Urothelium cell line (cell line): ENCODE results near the gene FOXN4.

Experiments
- DNase-seq: peaks from one replicate; pipeline ENCODE4 v3.0.0; 2011; ENCODE audit warnings: low spot score, mixed read lengths
- FAIRE-seq: peaks from 2 replicates; lab custom pipeline; 2011; peaks lifted over from hg19 to GRCh38; lab: Jason Lieb, UNC

Gene FOXN4

GRCh38 chr12:109309381-109310246 is 530 bp upstream of the FOXN4 start:
- no peak for DNase-seq
- FAIRE-seq = no peak

- no peak for FAIRE-seq
Measured at GRCh38 chr12:109307051-109307450, 2.0 kb downstream of the FOXN4 start.

GRCh38 chr12:109305547-109305946 is 3.5 kb downstream of the FOXN4 start:
- FAIRE-seq (no peak), DNase-seq (no peak)

More at GRCh38 chr12:109307051-109307450, 2.0 kb downstream of the FOXN4 start:
- DNase-seq = no peak

- FAIRE-seq = no peak
- no peak for DNase-seq
Measured at GRCh38 chr12:109304485-109304884, 4.6 kb downstream of the FOXN4 start.

- FAIRE-seq (no peak), DNase-seq (no peak)
Measured at GRCh38 chr12:109302770-109303169, 6.3 kb downstream of the FOXN4 start.

GRCh38 chr12:109302358-109302757 is 6.7 kb downstream of the FOXN4 start:
- DNase-seq = no peak
- no peak for FAIRE-seq

- FAIRE-seq = no peak
- DNase-seq = no peak
Measured at GRCh38 chr12:109301643-109302168, 7.4 kb downstream of the FOXN4 start.

- no peak for DNase-seq
- no peak for FAIRE-seq
Measured at GRCh38 chr12:109299849-109300248, 9.2 kb downstream of the FOXN4 start.

- DNase-seq = no peak
- FAIRE-seq = no peak
Measured at GRCh38 chr12:109296431-109296830, 12.7 kb downstream of the FOXN4 start.

- no peak for FAIRE-seq
- no peak for DNase-seq
Measured at GRCh38 chr12:109295764-109296425, 13.2 kb downstream of the FOXN4 start.

GRCh38 chr12:109294286-109294796 is 14.7 kb downstream of the FOXN4 start:
- FAIRE-seq = no peak

GRCh38 chr12:109293106-109293505 is 16.0 kb downstream of the FOXN4 start:
- no peak for FAIRE-seq
- no peak for DNase-seq

More at GRCh38 chr12:109294286-109294796, 14.7 kb downstream of the FOXN4 start:
- DNase-seq = no peak

- DNase-seq (no peak), FAIRE-seq (no peak)
Measured at GRCh38 chr12:109292342-109292711, 16.8 kb downstream of the FOXN4 start.

GRCh38 chr12:109291521-109292341 is 17.4 kb downstream of the FOXN4 start:
- FAIRE-seq (no peak), DNase-seq (no peak)

- DNase-seq (no peak), FAIRE-seq (no peak)
Measured at GRCh38 chr12:109291117-109291516, 18.0 kb downstream of the FOXN4 start.

GRCh38 chr12:109290061-109290460 is 19.0 kb downstream of the FOXN4 start:
- DNase-seq (no peak), FAIRE-seq (no peak)

- no peak for FAIRE-seq
- DNase-seq = no peak
Measured at GRCh38 chr12:109289551-109289950, 19.5 kb downstream of the FOXN4 start.

GRCh38 chr12:109289004-109289403 is 20.1 kb downstream of the FOXN4 start:
- no peak for FAIRE-seq

GRCh38 chr12:109288571-109288970 is 20.5 kb downstream of the FOXN4 start:
- FAIRE-seq (no peak), DNase-seq (no peak)

More at GRCh38 chr12:109289004-109289403, 20.1 kb downstream of the FOXN4 start:
- DNase-seq = no peak

- FAIRE-seq = no peak
- no peak for DNase-seq
Measured at GRCh38 chr12:109287811-109288469, 21.1 kb downstream of the FOXN4 start.
